Spleen (tissue), 11 donors: Measurements from ENCODE around the gene FGF21. TPM values are rescaled to one million over a fixed set of nuclear protein-coding genes. Genes with fewer than 3 reads are reported as not detected.
A peak's percentile ranks its signal among the peaks of the same experiment; 100 is the strongest.

Source experiments
- DNase-seq: peaks from one replicate; pipeline ENCODE4 v3.0.0-alpha.2; 2020
- H3K27ac ChIP-seq, 8 donors: fragments of 200-600 bp; sonication (generic) in 7 of 8; 1 replicate in 4 of 8; 2 replicates in 4 of 8; pipeline versions ENCODE4 v1.5.0 to v1.8.0; 2016 to 2021; ENCODE audit warnings: inconsistent platforms in 4 of 8, mild to moderate bottlenecking in 4 of 8, moderate library complexity in 1 of 8
- H3K27me3 ChIP-seq, 7 donors: fragments of 200-600 bp; sonication (generic) in 6 of 7; replicated peaks in 1 of 7; 1 replicate in 4 of 7; 2 replicates in 3 of 7; pipeline versions ENCODE4 v1.5.0 to v1.8.0; 2016 to 2021; ENCODE audit warnings: inconsistent platforms in 3 of 7, mild to moderate bottlenecking in 1 of 7
- H3K36me3 ChIP-seq, 6 donors: fragments of 200-600 bp; sonication (generic) in 5 of 6; 1 replicate in 4 of 6; 2 replicates in 2 of 6; pipeline versions ENCODE4 v1.5.0 to v1.8.0; 2016 to 2021; ENCODE audit warnings: inconsistent platforms in 2 of 6
- H3K4me1 ChIP-seq, 6 donors: fragments of 200-600 bp; sonication (generic) in 5 of 6; 1 replicate in 3 of 6; 2 replicates in 3 of 6; pipeline versions ENCODE4 v1.5.0 to v1.8.0; 2016 to 2021; ENCODE audit warnings: inconsistent platforms in 3 of 6
- H3K4me3 ChIP-seq, 8 donors: fragments of 200-600 bp; sonication (generic) in 7 of 8; 1 replicate in 4 of 8; 2 replicates in 4 of 8; pipeline versions ENCODE4 v1.5.0 to v1.8.0; 2016 to 2021; ENCODE audit warnings: inconsistent platforms in 4 of 8, mild to moderate bottlenecking in 4 of 8, moderate library complexity in 2 of 8
- H3K9me3 ChIP-seq, 8 donors: fragments of 200-600 bp; sonication (generic) in 7 of 8; 1 replicate in 4 of 8; 2 replicates in 4 of 8; pipeline versions ENCODE4 v1.5.0 to v1.8.0; 2016 to 2021; ENCODE audit warnings: inconsistent platforms in 4 of 8
- CTCF ChIP-seq, 11 experiments: fragments of 200-600 bp in 7 of 11; fragments of 450-650 bp in 4 of 11; sonication (generic) in 4 of 11; IDR thresholded peaks in 8 of 11; conservative IDR thresholded peaks in 3 of 11; 1 replicate in 7 of 11; 2 replicates in 4 of 11; pipeline versions ENCODE4 v1.4.0 to v1.8.0; 2016 to 2021; ENCODE audit warnings: antibody characterized with exemption in 11 of 11, inconsistent platforms in 4 of 11, mild to moderate bottlenecking in 1 of 11
- POLR2A ChIP-seq, 3 donors: fragments of 450-650 bp; IDR thresholded peaks; one replicate each; pipeline ENCODE4 v1.5.1; 2017; ENCODE audit warnings: antibody characterized with exemption in 3 of 3, mild to moderate bottlenecking in 1 of 3
- POLR2AphosphoS5 ChIP-seq, 3 donors: sonication (generic); formaldehyde crosslinking; IDR thresholded peaks; one replicate each; pipeline ENCODE4 v1.5.1; 2017; ENCODE audit warnings: antibody characterized with exemption in 3 of 3
- WGBS, 5 donors: extraction: QIAGEN DNeasy Blood & Tissue Kit in 3 of 5; methylation state at CpG; one replicate each; pipeline versions ENCODE4 v1.1.5 to v1.1.7; 2013 to 2018; 5-methylcytosine and 5-hydroxymethylcytosine counted together
- intact Hi-C: fragments of 100-400 bp; cut with DNase I; formaldehyde crosslinking; loops from one replicate; pipeline ENCODE4 v1.15.0; 2023; ENCODE audit warnings: low total_unique reads
- polyA plus RNA-seq, 3 donors: library from polyadenylated mRNA; stranded (reverse); fragments of 200-250 nt; gene quantifications; one replicate each; pipeline ENCODE4 v1.2.1, GENCODE V29; 2013
- total RNA-seq, 7 donors: library from RNA; depleted of rRNA in 3 of 7; stranded (reverse); fragments of >200 nt in 3 of 7; fragmentation: NEBNext Ultra II Directional in 4 of 7; extraction: Animal tissue kit (Norgen Biotek cat#: 25700) in 4 of 7; gene quantifications; one replicate each; pipeline versions ENCODE4 v1.1.0 to v1.2.1, GENCODE V29; 2016 to 2021
- donor health status: healthy with polysubstance abuse.
- donor health status: DM: no; HTN: no; CAD: no; lungs with moderate emphysema.
- donor health status: DM: no; HTN: no; CAD: no.
- donor health status: Bipolar disorder and iron deficiency.
- donor health status: healthy.
- donor health status: DM: no; HTN: no; CAD: no.
- donor health status: DM: yes; HTN: yes; CAD: no.

Gene FGF21
- total and polyA plus RNA-seq, 10 donors, result not detected

GRCh38 chr19:48798937-48799336, 43.6 kb downstream of the FGF21 start:
- no peaks in the 10 kb centered on the region for H3K9me3 ChIP-seq
- DNase-seq, result no peak
- intact Hi-C loops, result no loop called here
- no peak for TF ChIP-seq POLR2AphosphoS5 (IDR thresholded peaks at IDR 0.05)
- no peak for TF ChIP-seq CTCF (IDR thresholded peaks at IDR 0.05 in 8 of 11, conservative IDR thresholded peaks at IDR 0.05 in 3 of 11)
- TF ChIP-seq POLR2A (IDR thresholded peaks at IDR 0.05), result no peak
- H3K4me1 ChIP-seq, result peaks cover 0 to 15% (median 9%) of the 10 kb centered on the region in 6 donors
- 49 to 72% (median 60%) methylated on average over 3 to 6 of the region's 6 CpGs for WGBS, 5 donors
- H3K4me3 ChIP-seq, result no peak overlapping the region
- H3K36me3 ChIP-seq, result peaks cover 0 to 10% (median 0%) of the 10 kb centered on the region in 6 donors
- H3K27me3 ChIP-seq, result no peaks in the 10 kb centered on the region
- H3K27ac ChIP-seq, result no peak overlapping the region

- Histone ChIP-seq H3K36me3 (peaks cover 0 to 11% (median 0%) of the 10 kb centered on the region in 6 donors), H3K9me3 (no peaks in the 10 kb centered on the region), H3K27me3 (no peaks in the 10 kb centered on the region), H3K4me1 (peaks cover 0 to 13% (median 9%) of the 10 kb centered on the region in 6 donors), H3K27ac (no peak overlapping the region), H3K4me3 (no peak overlapping the region)
- TF ChIP-seq POLR2AphosphoS5 (IDR thresholded peaks at IDR 0.05) (peak in 1 of 3 donors; percentile 5), CTCF (IDR thresholded peaks at IDR 0.05 in 8 of 11, conservative IDR thresholded peaks at IDR 0.05 in 3 of 11) (no peak)
- WGBS, 5 donors, result 92 to 94% (median 93%) methylated on average over 26 to 44 of the region's 44 CpGs
- DNase-seq, result no peak
- intact Hi-C loops, result no loop called here
These were observed 44.3 kb downstream of the FGF21 start for GRCh38 chr19:48799358-48800300.

GRCh38 chr19:48802623-48803022, 47.3 kb downstream of the FGF21 start:
- H3K27me3 ChIP-seq, result no peaks in the 10 kb centered on the region
- intact Hi-C loops, result no loop called here
- H3K36me3 ChIP-seq, result peaks cover 0 to 18% (median 0%) of the 10 kb centered on the region in 6 donors
- no peak overlapping the region for H3K4me3 ChIP-seq
- TF ChIP-seq POLR2A (IDR thresholded peaks at IDR 0.05) (no peak), POLR2AphosphoS5 (IDR thresholded peaks at IDR 0.05) (no peak), CTCF (IDR thresholded peaks at IDR 0.05 in 8 of 11, conservative IDR thresholded peaks at IDR 0.05 in 3 of 11) (no peak)
- H3K4me1 ChIP-seq, result no peaks in the 10 kb centered on the region
- DNase-seq, result no peak
- WGBS, 5 donors, result 88 to 100% (median 95%) methylated on average over 2 of the region's 2 CpGs
- H3K27ac ChIP-seq, result no peak overlapping the region
- no peaks in the 10 kb centered on the region for H3K9me3 ChIP-seq

- Histone ChIP-seq H3K27me3 (no peaks in the 10 kb centered on the region), H3K9me3 (no peaks in the 10 kb centered on the region), H3K27ac (no peak overlapping the region), H3K36me3 (peaks cover 0 to 18% (median 0%) of the 10 kb centered on the region in 6 donors), H3K4me3 (no peak overlapping the region), H3K4me1 (peaks cover 0 to 6% (median 1%) of the 10 kb centered on the region in 6 donors)
- 81 to 93% (median 90%) methylated on average over 8 of the region's 8 CpGs for WGBS, 5 donors
- intact Hi-C loops, result no loop called here
- no peak for DNase-seq
- no peak for TF ChIP-seq POLR2A (IDR thresholded peaks at IDR 0.05)
- no peak for TF ChIP-seq CTCF (IDR thresholded peaks at IDR 0.05 in 8 of 11, conservative IDR thresholded peaks at IDR 0.05 in 3 of 11)
- no peak for TF ChIP-seq POLR2AphosphoS5 (IDR thresholded peaks at IDR 0.05)
These were observed 49.2 kb downstream of the FGF21 start for GRCh38 chr19:48804496-48804895.
